ENCODE results near the gene STIM1.

- TF ChIP-seq CTCF (IDR thresholded peaks at IDR 0.05; ENCODE audit: borderline replicate concordance, extremely low read depth, low read length, poor library complexity, severe bottlenecking) (no peak), EZH2 (IDR thresholded peaks at IDR 0.05; ENCODE audit: borderline replicate concordance, low read depth, low read length, severe bottlenecking) (no peak)
Measured at GRCh38 chr11:4041731-4042391, 186.4 kb downstream of the STIM1 start.

All from DND-41 (cell line).